Measurements from ENCODE around the gene MRPL27.

MRPL27 gene

GRCh38 chr17:50359998-50360461, 13.0 kb downstream of the MRPL27 start:
- no peak for DNase-seq

DNA sequence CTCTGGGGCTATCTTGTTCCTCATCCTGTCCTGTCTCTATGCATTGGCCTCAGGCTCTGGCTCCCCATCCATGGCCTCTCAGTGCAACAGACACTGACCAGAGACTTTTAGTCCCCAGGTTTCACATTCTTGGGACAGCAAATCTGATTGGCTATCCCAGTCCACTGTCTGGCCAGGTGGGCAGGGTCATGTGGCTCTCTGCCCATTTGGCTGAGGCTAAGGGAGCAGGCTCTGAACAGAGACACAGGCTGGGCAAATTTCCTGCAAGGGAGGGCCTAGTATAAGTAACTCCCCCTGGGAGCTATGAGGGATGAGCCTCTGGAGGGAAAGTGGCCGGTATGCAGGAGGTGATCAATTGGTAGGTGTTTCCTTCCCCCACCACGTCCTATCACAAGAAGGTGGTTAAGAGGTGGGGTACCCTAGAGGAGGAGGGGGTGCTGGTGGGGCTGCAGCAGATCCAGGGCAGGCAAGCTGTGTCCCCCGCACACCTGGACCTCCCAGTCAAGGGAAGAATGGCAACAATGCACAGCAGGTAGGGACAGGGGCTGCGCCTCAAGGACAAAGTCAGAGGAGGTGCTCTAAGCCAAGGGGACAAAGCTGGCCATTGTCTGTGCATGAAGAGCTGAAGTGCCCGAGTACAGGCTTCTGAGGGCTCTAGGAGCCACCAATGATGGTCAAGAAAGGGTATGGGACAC, 13.8 kb downstream of the MRPL27 start:
- no peak for DNase-seq

- DNase-seq, result no peak
Measured at GRCh38 chr17:50358177-50358576, 14.8 kb downstream of the MRPL27 start.

DNA sequence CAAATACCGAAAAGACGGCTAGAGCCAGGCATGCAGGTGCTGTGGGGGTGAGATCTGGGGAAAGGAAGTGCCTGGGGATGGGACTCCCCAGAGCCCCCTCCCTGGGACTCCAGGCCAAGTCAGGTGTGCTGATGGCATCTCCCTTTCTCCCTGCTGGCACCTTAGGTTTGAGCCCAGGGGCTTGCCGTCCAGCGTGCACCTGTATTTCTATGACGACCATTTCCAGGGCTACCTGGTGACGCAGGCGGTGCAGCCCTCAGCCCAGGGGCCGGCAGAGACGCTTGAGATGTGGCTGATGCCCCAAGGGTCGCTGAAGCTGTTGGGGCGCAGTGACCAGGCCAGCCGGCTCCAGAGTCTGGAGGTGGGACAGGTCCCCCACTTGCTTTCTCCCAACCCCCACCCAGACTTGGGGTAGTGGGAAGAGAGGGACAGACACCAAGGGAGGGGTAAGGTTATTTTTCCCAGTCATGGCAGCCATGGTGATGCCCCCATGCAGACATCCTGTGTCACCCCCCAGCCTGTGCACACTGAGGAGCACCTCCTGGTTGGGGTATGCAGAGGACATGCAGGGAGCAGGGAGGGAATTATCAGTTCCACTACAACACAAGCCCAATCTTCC, 16.0 kb downstream of the MRPL27 start:
- DNase-seq, result no peak

DNA sequence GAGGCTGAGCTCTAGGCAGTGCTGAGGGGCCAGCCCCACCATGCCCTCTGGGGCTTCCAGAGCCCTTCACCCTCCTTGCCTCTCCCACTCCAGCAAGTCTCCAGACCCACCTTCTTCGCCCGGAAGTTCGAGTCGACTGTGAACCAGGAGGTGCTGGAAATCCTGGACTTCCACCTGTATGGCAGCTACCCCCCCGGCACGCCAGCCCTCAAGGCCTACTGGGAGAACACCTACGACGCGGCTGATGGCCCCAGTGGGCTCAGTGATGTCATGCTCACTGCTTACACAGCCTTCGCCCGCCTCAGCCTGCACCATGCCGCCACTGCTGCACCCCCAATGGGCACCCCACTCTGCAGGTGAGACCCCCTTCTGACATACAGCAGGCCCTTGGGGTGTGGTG, 16.6 kb downstream of the MRPL27 start:
- DNase-seq, result no peak

- DNase-seq, result no peak
Measured at GRCh38 chr17:50355701-50356341, 17.2 kb downstream of the MRPL27 start.

DNA sequence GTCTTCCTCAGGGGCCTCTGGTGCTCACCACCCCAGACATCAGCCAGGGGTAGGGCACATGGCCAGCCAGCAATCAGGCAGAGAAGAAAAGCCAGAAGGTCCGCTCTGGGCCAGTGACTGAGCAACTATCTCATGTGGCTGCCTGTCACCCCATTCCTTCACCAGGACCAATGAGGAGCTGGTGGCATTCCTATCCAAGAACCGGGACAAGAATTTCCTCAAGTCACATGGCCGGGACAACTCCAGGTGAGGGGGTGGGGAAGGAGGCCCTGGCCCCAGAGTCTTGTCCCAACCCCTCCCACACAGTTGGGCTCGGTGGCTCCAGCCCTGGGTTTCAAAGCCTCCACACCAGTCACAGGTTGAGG, 17.7 kb downstream of the MRPL27 start:
- DNase-seq, result no peak

- DNase-seq, result no peak
Measured at GRCh38 chr17:50354776-50355175, 18.2 kb downstream of the MRPL27 start.

GRCh38 chr17:50354198-50354597, 18.8 kb downstream of the MRPL27 start:
- DNase-seq, result no peak

DNA sequence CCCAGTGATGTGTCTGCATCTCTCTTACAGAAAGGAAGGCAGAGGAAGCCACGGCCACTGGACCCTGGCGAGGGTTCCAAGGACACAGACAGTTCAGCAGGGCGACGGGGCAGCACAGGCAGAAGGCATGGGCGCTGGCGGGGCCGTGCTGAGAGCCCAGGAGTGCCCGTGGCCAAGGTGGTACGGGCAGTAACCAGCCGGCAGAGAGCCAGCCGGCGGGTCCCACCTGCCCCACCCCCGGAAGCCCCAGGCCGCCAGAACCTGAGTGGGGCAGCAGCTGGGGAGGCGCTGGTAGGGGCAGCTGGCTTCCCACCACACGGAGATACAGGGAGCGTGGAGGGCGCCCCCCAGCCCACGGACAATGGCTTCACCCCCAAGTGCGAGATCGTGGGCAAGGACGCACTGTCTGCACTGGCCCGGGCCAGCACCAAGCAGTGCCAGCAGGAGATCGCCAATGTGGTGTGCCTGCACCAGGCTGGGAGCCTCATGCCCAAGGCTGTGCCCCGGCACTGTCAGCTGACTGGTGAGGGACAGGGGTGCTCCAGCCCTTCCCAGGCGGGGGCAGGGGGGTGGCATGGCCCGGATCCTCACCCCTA, 19.3 kb downstream of the MRPL27 start:
- no peak for DNase-seq

GRCh38 chr17:50352693-50353599, 20.0 kb downstream of the MRPL27 start:
- no peak for DNase-seq

DNA sequence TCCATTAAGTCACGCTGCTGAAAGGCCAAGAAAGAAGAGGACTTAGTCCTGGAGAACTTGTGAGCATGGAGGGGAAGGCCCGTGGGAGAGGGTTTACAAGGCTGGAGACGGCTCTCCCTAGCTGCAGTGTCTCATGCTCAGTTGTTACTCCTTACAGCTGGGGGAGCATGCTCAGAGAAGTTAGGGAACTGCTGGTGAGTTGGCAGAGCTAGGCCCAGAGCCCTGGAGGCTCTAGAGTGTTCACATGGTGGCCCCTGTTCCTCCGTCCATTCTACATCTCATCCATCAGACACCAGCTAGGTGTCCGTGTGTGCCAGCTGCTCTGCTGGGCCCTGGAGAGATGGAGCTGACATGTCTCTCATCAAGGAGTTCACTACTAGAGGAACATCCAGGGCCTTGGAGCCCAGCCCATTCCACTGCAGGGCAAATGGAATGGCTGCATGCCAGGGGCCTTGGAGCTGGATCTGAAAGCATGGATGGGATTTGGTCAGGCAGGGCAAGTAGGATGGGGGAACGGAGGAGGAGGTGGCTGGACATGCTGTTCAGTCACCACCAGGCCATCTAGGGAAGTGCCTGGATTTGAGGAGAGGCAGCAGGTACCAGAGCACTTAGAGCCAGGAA, 20.8 kb downstream of the MRPL27 start:
- DNase-seq, result no peak

GRCh38 chr17:50350733-50351132, 22.3 kb downstream of the MRPL27 start:
- no peak for DNase-seq

DNA sequence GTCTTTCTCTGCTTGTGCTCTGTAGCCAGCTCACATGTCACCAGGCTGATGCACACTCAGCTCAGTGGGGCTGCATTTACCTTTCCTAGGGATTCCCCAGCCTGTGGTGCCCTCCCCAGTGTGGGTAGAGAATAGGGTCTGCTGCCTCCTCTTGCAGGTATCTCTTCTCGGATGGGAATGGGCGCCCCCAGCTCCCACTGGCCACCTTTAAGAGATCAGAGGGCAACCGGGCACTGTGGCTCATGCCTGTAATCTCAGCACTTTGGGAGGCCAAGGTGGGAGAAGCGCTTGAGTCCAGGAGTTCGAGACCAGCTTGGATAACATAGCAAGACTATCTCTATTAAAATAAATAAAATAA, 23.8 kb downstream of the MRPL27 start:
- DNase-seq, result no peak

- no peak for DNase-seq
Measured at GRCh38 chr17:50348522-50349242, 24.3 kb downstream of the MRPL27 start.

DNA sequence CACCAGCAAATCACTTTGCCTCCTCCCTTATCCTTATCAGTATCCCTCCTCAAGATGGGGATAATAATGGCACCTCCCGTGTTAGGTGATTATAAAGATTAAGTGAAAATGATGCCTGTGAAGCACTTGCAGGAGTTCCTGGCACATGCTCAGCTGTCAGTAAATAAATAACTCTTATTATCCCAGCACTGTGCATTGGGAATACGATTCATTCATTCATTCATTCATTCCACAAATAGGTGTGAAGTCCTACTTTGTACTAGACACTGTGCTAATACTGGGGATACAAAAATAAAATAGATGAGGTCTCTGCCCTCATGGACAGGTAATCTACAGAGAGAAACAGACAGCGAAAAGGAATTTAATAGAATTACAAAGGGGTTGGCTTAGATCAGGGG, 25.1 kb downstream of the MRPL27 start:
- DNase-seq, result no peak

DNA sequence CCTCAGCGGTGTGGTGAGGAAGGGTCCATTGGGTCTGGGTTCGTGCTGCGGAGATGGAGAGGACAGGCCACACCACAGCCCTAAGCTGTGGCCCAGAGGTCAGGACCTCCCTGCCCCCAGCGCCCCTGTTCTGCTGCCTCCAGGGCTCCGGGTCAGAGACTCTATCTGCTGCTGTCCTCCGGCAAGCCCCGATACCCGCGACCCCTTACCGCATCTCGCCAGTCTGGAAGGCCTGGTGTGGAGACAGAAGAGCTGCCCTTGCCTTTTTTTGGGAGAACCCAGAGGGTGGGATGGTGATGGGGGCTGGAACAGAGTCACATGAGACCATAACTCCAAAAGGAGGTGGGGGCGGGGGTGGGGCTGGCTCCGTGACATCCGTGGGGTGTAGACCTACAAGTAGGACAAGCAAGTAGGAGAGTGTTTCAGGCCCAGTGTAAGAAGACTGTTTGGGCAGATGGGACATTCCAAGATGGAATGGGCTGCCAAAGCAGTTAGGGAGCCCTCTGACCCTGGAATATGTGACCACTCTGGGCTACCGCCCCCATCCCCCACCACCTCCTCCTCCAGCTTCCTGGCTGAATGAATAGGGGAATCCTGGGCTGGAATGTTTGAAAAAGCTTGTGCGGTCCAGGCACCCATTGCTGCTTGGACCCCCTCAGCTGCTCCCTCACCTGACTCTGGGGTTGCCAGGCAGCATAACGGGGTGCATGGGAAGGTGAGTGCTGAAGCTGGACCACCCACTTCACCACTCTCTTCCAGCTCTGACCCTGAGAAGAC, 25.7 kb downstream of the MRPL27 start:
- no peak for DNase-seq

- DNase-seq, result peak; percentile 48
Measured at GRCh38 chr17:50346313-50347116, 26.5 kb downstream of the MRPL27 start.

- peak; percentile 94 for DNase-seq
Measured at GRCh38 chr17:50345432-50346312, 27.3 kb downstream of the MRPL27 start, which contains the start of gene XYLT2. XYLT2 (plus strand) TSS chr17:50346126; CDS start chr17:50346141, 15 bp downstream.
